Neural cell (in vitro differentiated cells): ENCODE results near the gene NUDT3. TPM values are rescaled to one million over a fixed set of nuclear protein-coding genes. Genes with fewer than 3 reads are reported as not detected.

Source experiments
- H2AFZ ChIP-seq: fragments of 200-600, 300-800 bp; sonication (generic), shearing (Covaris generic); 2 replicates; pipeline ENCODE4 v1.6.0; 2014; ENCODE audit warnings: low read depth, mild to moderate bottlenecking, antibody characterized with exemption, low read length, moderate library complexity
- H3F3A ChIP-seq: fragments of 200-600 bp; shearing (Covaris generic); 2 replicates; pipeline ENCODE4 v1.6.1; 2016; ENCODE audit warnings: mild to moderate bottlenecking, moderate library complexity, mixed read lengths, antibody characterized with exemption, low read length; ENCODE audit not compliant: insufficient read depth, poor library complexity, severe bottlenecking
- H3K27ac ChIP-seq: fragments of 200-600, 300-800 bp; sonication (generic), shearing (Covaris generic); 2 replicates; pipeline ENCODE4 v1.5.1; 2014; ENCODE audit warnings: mild to moderate bottlenecking, low read length, moderate library complexity
- H3K27me3 ChIP-seq: fragments of 300-800, 200-600 bp; sonication (generic), shearing (Covaris generic); 2 replicates; pipeline ENCODE4 v1.6.0; 2014; ENCODE audit warnings: mild to moderate bottlenecking, low read depth, low read length, moderate library complexity; ENCODE audit not compliant: insufficient read depth
- H3K36me3 ChIP-seq: fragments of 300-800, 200-600 bp; sonication (generic), shearing (Covaris generic); 2 replicates; pipeline ENCODE4 v1.5.1; 2014; ENCODE audit warnings: mild to moderate bottlenecking, antibody characterized with exemption, low read length, moderate library complexity; ENCODE audit not compliant: insufficient read depth
- H3K4me2 ChIP-seq: fragments of 300-800, 200-600 bp; sonication (generic), shearing (Covaris generic); 2 replicates; pipeline ENCODE4 v1.6.0; 2014; ENCODE audit warnings: mild to moderate bottlenecking, low read length
- H3K4me3 ChIP-seq: fragments of 300-800, 200-600 bp; sonication (generic), shearing (Covaris generic); 2 replicates; pipeline ENCODE4 v1.5.1; 2014; ENCODE audit warnings: mild to moderate bottlenecking, low read length, moderate library complexity
- H3K79me2 ChIP-seq: fragments of 200-600 bp; shearing (Covaris generic); replicated peaks from 2 replicates; pipeline ENCODE4 v1.6.0; 2014; ENCODE audit warnings: mild to moderate bottlenecking, low read length, moderate library complexity; ENCODE audit not compliant: insufficient read depth
- H3K9ac ChIP-seq: fragments of 300-800, 200-600 bp; sonication (generic), shearing (Covaris generic); 2 replicates; pipeline ENCODE4 v1.6.1; 2016; ENCODE audit warnings: mild to moderate bottlenecking, low read length, mixed read lengths
- H3K9me2 ChIP-seq: fragments of 200-600 bp; shearing (Covaris generic); 2 replicates; pipeline ENCODE4 v1.6.1; 2016; ENCODE audit warnings: mild to moderate bottlenecking, low read length, mixed read lengths; ENCODE audit not compliant: insufficient read depth
- H3K9me3 ChIP-seq: fragments of 200-600, 300-800 bp; sonication (generic), shearing (Covaris generic); 2 replicates; pipeline ENCODE4 v1.6.1; 2016; ENCODE audit warnings: mild to moderate bottlenecking, mixed run types, low read length, moderate library complexity, mixed read lengths
- H4K20me1 ChIP-seq: fragments of 200-600 bp; shearing (Covaris generic); 2 replicates; pipeline ENCODE4 v1.6.1; 2016; ENCODE audit warnings: mild to moderate bottlenecking, mixed run types; ENCODE audit not compliant: insufficient read depth
- CTCF ChIP-seq: fragments of 450-650 bp; IDR thresholded peaks from 2 replicates; pipeline ENCODE4 v1.5.1; 2014; ENCODE audit warnings: antibody characterized with exemption, mild to moderate bottlenecking, moderate library complexity; ENCODE audit not compliant: poor library complexity, severe bottlenecking
- EP300 ChIP-seq: fragments of 450-650 bp; conservative IDR thresholded peaks from 2 replicates; pipeline ENCODE4 v1.6.1; 2014; ENCODE audit warnings: antibody characterized with exemption, mild to moderate bottlenecking, moderate library complexity; ENCODE audit not compliant: poor library complexity, severe bottlenecking
- EZH2 ChIP-seq: fragments of 200-600, 300-800 bp; shearing (Covaris generic), sonication (generic); IDR thresholded peaks from 2 replicates; pipeline ENCODE4 v1.6.1; 2014; ENCODE audit warnings: antibody characterized with exemption, low read length, borderline replicate concordance, mild to moderate bottlenecking; ENCODE audit not compliant: insufficient read depth, poor library complexity, severe bottlenecking
- MXI1 ChIP-seq: fragments of 450-650 bp; conservative IDR thresholded peaks from 2 replicates; pipeline ENCODE4 v1.6.1; 2014; ENCODE audit warnings: antibody characterized with exemption, mild to moderate bottlenecking; ENCODE audit not compliant: poor library complexity, severe bottlenecking
- POLR2AphosphoS5 ChIP-seq: IDR thresholded peaks from 2 replicates; pipeline ENCODE4 v1.6.1; 2012
- RAD21 ChIP-seq: fragments of 450-650 bp; conservative IDR thresholded peaks from 2 replicates; pipeline ENCODE4 v1.6.1; 2014; ENCODE audit warnings: antibody characterized with exemption, mild to moderate bottlenecking, moderate library complexity
- SMC3 ChIP-seq: fragments of 450-650 bp; conservative IDR thresholded peaks from 2 replicates; pipeline ENCODE4 v1.6.1; 2014; ENCODE audit warnings: antibody characterized with exemption, mild to moderate bottlenecking, moderate library complexity; ENCODE audit not compliant: poor library complexity
- TAF1 ChIP-seq: IDR thresholded peaks from 2 replicates; pipeline ENCODE4 v1.6.1; 2012; ENCODE audit warnings: low read depth
- polyA plus RNA-seq: library from polyadenylated mRNA; depleted of rRNA; stranded (reverse); fragments of >200 nt; gene quantifications from 2 replicates; pipeline ENCODE4 v1.2.3, GENCODE V29; 2014
- TF ChIP-seq, protein P1 (sequence below): IDR thresholded peaks from 2 replicates; pipeline ENCODE4 v1.6.1; 2012; ENCODE audit warnings: borderline replicate concordance

The NUDT3 gene
- polyA plus RNA-seq, 1 donor from 2014 or later: 80.2 TPM

GRCh38 chr6:34243901-34244884, 148.3 kb downstream of the NUDT3 start:
- TF ChIP-seq, protein P1, sequence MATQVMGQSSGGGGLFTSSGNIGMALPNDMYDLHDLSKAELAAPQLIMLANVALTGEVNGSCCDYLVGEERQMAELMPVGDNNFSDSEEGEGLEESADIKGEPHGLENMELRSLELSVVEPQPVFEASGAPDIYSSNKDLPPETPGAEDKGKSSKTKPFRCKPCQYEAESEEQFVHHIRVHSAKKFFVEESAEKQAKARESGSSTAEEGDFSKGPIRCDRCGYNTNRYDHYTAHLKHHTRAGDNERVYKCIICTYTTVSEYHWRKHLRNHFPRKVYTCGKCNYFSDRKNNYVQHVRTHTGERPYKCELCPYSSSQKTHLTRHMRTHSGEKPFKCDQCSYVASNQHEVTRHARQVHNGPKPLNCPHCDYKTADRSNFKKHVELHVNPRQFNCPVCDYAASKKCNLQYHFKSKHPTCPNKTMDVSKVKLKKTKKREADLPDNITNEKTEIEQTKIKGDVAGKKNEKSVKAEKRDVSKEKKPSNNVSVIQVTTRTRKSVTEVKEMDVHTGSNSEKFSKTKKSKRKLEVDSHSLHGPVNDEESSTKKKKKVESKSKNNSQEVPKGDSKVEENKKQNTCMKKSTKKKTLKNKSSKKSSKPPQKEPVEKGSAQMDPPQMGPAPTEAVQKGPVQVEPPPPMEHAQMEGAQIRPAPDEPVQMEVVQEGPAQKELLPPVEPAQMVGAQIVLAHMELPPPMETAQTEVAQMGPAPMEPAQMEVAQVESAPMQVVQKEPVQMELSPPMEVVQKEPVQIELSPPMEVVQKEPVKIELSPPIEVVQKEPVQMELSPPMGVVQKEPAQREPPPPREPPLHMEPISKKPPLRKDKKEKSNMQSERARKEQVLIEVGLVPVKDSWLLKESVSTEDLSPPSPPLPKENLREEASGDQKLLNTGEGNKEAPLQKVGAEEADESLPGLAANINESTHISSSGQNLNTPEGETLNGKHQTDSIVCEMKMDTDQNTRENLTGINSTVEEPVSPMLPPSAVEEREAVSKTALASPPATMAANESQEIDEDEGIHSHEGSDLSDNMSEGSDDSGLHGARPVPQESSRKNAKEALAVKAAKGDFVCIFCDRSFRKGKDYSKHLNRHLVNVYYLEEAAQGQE: no peak
- TF ChIP-seq POLR2AphosphoS5: no peak
- no peak for TF ChIP-seq CTCF
- no peak for TF ChIP-seq EP300
- TF ChIP-seq TAF1: no peak
- no peak for TF ChIP-seq RAD21
- TF ChIP-seq MXI1: no peak
- no peak for TF ChIP-seq EZH2
- no peak for TF ChIP-seq SMC3
- no peak overlapping the region for H3K4me2 ChIP-seq
- H4K20me1 ChIP-seq: no peaks in the 10 kb centered on the region
- no peak overlapping the region for H3K4me3 ChIP-seq
- H3K27ac ChIP-seq: no peak overlapping the region
- H3K9me2 ChIP-seq: no peaks in the 10 kb centered on the region
- H3K36me3 ChIP-seq: no peaks in the 10 kb centered on the region
- H2AFZ ChIP-seq: no peak overlapping the region
- H3K9ac ChIP-seq: no peak overlapping the region
- H3K9me3 ChIP-seq: no peaks in the 10 kb centered on the region
- no peaks in the 10 kb centered on the region for H3K27me3 ChIP-seq
- H3K79me2 ChIP-seq: peaks cover 9% of the 10 kb centered on the region
- H3F3A ChIP-seq: no peaks in the 10 kb centered on the region

DNA sequence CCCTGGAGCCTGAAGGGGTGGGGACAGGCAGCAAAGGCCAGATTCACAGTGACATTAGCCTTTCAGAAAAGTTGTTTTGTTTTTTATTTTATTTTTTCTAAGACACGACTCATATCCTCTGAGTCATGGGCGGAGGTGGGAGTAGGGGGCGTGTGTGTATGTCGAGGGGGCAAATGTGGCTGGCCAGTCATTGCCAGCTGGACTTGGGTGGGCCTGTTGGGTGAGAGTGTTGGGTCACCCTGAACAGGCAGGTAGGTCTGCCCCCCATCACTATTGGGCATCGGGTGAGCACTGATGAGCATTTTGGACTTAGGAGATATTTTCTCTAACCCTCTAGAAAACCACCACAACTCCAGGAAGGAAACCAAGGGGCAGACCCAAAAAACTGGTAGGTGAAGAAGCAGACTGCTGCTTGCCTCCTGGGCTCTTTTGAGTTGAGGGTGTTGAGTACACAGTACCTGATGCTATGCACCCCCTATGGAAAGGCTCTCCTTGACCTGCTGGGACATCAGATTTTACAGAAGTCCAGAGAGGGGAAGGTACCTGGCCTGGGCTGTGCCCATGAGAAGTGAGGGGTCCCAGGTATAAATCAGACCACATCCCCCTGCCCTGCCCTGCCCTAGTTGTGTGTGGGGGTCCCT, 149.2 kb downstream of the NUDT3 start:
- Histone ChIP-seq H3K9ac (no peak overlapping the region), H2AFZ (no peak overlapping the region), H3K9me3 (no peaks in the 10 kb centered on the region), H4K20me1 (peaks cover 4% of the 10 kb centered on the region), H3K79me2 (peaks cover 18% of the 10 kb centered on the region), H3K9me2 (no peaks in the 10 kb centered on the region), H3F3A (no peaks in the 10 kb centered on the region), H3K27ac (no peak overlapping the region), H3K4me2 (no peak overlapping the region), H3K27me3 (no peaks in the 10 kb centered on the region), H3K4me3 (no peak overlapping the region), H3K36me3 (no peaks in the 10 kb centered on the region)
- TF ChIP-seq CTCF (no peak), SMC3 (no peak), EZH2 (no peak), TAF1 (no peak), POLR2AphosphoS5 (no peak), EP300 (no peak), MXI1 (no peak)
- TF ChIP-seq, protein P1: no peak
